Measurements from ENCODE around the gene RNF19B.

The RNF19B gene

DNA sequence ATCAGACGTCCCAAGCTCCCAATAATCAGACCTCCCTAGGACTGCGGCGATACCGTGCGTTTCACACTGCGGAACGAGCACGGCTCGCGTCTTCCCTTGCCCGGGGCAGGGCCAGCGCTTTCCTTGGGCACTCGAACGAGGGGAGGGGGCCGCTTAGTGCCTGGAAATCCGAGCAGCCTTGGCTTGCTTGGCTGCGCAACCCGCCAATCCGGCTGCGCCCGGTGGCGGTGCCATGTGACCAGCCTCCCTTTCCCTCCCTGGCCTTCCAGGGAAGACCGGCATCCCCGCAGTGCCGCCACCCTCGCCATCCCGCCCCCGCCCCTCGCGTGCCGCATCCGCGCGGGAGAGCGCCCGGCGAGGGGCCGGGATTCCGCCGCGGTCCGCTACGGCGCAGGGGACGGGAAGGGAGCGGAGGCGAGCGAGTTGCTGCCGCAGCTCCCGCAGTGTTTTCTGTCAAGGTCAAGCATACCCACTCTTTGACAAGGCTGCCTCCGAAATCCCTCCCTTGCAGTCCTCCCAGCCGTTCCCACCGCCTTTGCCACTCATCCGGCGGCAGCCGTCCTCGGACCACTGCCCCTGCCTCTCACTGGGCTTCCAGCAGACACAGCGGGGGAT, 8.3 kb upstream of the RNF19B start:
- Histone ChIP-seq H3K4me1 (ENCODE audit: low read length) (no peaks in the 10 kb centered on the region), H3K79me2 (ENCODE audit: low read length) (no peaks in the 10 kb centered on the region), H4K20me1 (ENCODE audit: insufficient read depth, low read length) (no peaks in the 10 kb centered on the region), H3K9me3 (ENCODE audit: insufficient read depth, low read length) (no peaks in the 10 kb centered on the region), H3K9ac (ENCODE audit: low read length) (no peak overlapping the region), H3K27ac (ENCODE audit: low read length) (no peak overlapping the region), H2AFZ (ENCODE audit: low read depth, low read length) (no peak overlapping the region), H3K27me3 (ENCODE audit: low read depth, low read length) (no peaks in the 10 kb centered on the region), H3K4me2 (ENCODE audit: low read length) (no peak overlapping the region), H3K36me3 (replicated peaks; ENCODE audit: low read depth, low read length) (no peaks in the 10 kb centered on the region), H3K4me3 (ENCODE audit: low read length) (no peak overlapping the region)
- TF ChIP-seq EZH2phosphoT487 (IDR thresholded peaks at IDR 0.05; ENCODE audit: low read depth) = no peak
- TF ChIP-seq, protein P1, sequence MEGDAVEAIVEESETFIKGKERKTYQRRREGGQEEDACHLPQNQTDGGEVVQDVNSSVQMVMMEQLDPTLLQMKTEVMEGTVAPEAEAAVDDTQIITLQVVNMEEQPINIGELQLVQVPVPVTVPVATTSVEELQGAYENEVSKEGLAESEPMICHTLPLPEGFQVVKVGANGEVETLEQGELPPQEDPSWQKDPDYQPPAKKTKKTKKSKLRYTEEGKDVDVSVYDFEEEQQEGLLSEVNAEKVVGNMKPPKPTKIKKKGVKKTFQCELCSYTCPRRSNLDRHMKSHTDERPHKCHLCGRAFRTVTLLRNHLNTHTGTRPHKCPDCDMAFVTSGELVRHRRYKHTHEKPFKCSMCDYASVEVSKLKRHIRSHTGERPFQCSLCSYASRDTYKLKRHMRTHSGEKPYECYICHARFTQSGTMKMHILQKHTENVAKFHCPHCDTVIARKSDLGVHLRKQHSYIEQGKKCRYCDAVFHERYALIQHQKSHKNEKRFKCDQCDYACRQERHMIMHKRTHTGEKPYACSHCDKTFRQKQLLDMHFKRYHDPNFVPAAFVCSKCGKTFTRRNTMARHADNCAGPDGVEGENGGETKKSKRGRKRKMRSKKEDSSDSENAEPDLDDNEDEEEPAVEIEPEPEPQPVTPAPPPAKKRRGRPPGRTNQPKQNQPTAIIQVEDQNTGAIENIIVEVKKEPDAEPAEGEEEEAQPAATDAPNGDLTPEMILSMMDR (IDR thresholded peaks at IDR 0.05; ENCODE audit: low read depth, low read length) = no peak

- Histone ChIP-seq H3K4me3 (ENCODE audit: low read length) (no peak overlapping the region), H3K79me2 (ENCODE audit: low read length) (no peaks in the 10 kb centered on the region), H3K27me3 (ENCODE audit: low read depth, low read length) (no peaks in the 10 kb centered on the region), H3K36me3 (replicated peaks; ENCODE audit: low read depth, low read length) (no peaks in the 10 kb centered on the region), H3K9ac (ENCODE audit: low read length) (no peak overlapping the region), H3K9me3 (ENCODE audit: insufficient read depth, low read length) (no peaks in the 10 kb centered on the region), H3K27ac (ENCODE audit: low read length) (no peak overlapping the region), H2AFZ (ENCODE audit: low read depth, low read length) (no peak overlapping the region), H3K4me1 (ENCODE audit: low read length) (no peaks in the 10 kb centered on the region), H3K4me2 (ENCODE audit: low read length) (no peak overlapping the region), H4K20me1 (ENCODE audit: insufficient read depth, low read length) (no peaks in the 10 kb centered on the region)
- TF ChIP-seq EZH2phosphoT487 (IDR thresholded peaks at IDR 0.05; ENCODE audit: low read depth) = no peak
- TF ChIP-seq, protein P1 (IDR thresholded peaks at IDR 0.05; ENCODE audit: low read depth, low read length) = no peak
These were observed 7.0 kb upstream of the RNF19B start for GRCh38 chr1:32971576-32971975.

DNA sequence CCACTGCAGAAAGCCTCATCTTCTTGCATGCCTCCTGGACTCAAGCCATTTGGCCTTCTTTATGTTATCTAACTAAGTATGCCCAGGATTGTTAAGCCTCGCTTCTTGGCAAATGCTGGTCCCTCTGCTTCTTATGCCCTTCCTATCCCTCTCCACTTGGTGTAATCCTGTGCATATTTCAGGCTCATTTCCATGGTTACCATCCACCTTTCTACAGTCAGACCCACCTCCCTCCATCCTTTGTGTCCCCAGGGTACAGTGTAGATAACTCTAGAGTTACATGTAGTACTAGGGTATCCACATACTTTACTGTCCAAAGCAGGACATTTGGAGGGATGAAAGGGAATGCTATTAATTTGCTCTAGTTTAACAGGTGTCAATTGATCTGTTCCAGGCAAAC, 6.5 kb upstream of the RNF19B start:
- no peaks in the 10 kb centered on the region for H3K36me3 ChIP-seq (replicated peaks; ENCODE audit: low read depth, low read length)
- no peaks in the 10 kb centered on the region for H3K27me3 ChIP-seq (ENCODE audit: low read depth, low read length)
- H3K4me2 ChIP-seq (ENCODE audit: low read length) = no peak overlapping the region
- no peaks in the 10 kb centered on the region for H3K4me1 ChIP-seq (ENCODE audit: low read length)
- H3K27ac ChIP-seq (ENCODE audit: low read length) = no peak overlapping the region
- no peak overlapping the region for H3K9ac ChIP-seq (ENCODE audit: low read length)
- no peaks in the 10 kb centered on the region for H3K9me3 ChIP-seq (ENCODE audit: insufficient read depth, low read length)
- no peak overlapping the region for H3K4me3 ChIP-seq (ENCODE audit: low read length)
- H4K20me1 ChIP-seq (ENCODE audit: insufficient read depth, low read length) = no peaks in the 10 kb centered on the region
- H2AFZ ChIP-seq (ENCODE audit: low read depth, low read length) = no peak overlapping the region
- no peaks in the 10 kb centered on the region for H3K79me2 ChIP-seq (ENCODE audit: low read length)
- TF ChIP-seq EZH2phosphoT487 (IDR thresholded peaks at IDR 0.05; ENCODE audit: low read depth) = no peak
- TF ChIP-seq, protein P1 (IDR thresholded peaks at IDR 0.05; ENCODE audit: low read depth, low read length) = no peak

- Histone ChIP-seq H4K20me1 (ENCODE audit: insufficient read depth, low read length) (no peaks in the 10 kb centered on the region), H3K4me1 (ENCODE audit: low read length) (peaks cover 4% of the 10 kb centered on the region), H3K9me3 (ENCODE audit: insufficient read depth, low read length) (no peaks in the 10 kb centered on the region), H3K9ac (ENCODE audit: low read length) (no peak overlapping the region), H3K4me2 (ENCODE audit: low read length) (no peak overlapping the region), H3K79me2 (ENCODE audit: low read length) (no peaks in the 10 kb centered on the region), H3K36me3 (replicated peaks; ENCODE audit: low read depth, low read length) (no peaks in the 10 kb centered on the region), H3K4me3 (ENCODE audit: low read length) (no peak overlapping the region), H2AFZ (ENCODE audit: low read depth, low read length) (no peak overlapping the region), H3K27ac (ENCODE audit: low read length) (no peak overlapping the region), H3K27me3 (ENCODE audit: low read depth, low read length) (no peaks in the 10 kb centered on the region)
- TF ChIP-seq, protein P1 (IDR thresholded peaks at IDR 0.05; ENCODE audit: low read depth, low read length) = no peak
- no peak for TF ChIP-seq EZH2phosphoT487 (IDR thresholded peaks at IDR 0.05; ENCODE audit: low read depth)
These were observed 5.0 kb upstream of the RNF19B start for GRCh38 chr1:32969566-32969965.

All from OCI-LY3 (cell line).